GM12891 (cell line): ENCODE measurements around the gene ASRGL1.
"Not testable (repeated sequence)": the region's sequence is repeated elsewhere in the genome, so short reads cannot be mapped to it uniquely, and the experiment has no call there.

Experiments
- POLR2A ChIP-seq: IDR thresholded peaks from 2 replicates; pipeline ENCODE4 v1.6.1; 2011; ENCODE audit warnings: low read depth, low read length, control low read depth
- POLR2AphosphoS5 ChIP-seq: IDR thresholded peaks from 2 replicates; pipeline ENCODE4 v1.6.1; 2011; ENCODE audit warnings: low read depth, low read length, control low read depth

GRCh38 chr11:62368861-62369477 is 31.7 kb downstream of the ASRGL1 start:
- TF ChIP-seq POLR2A, POLR2AphosphoS5: not testable (repeated sequence)
